NCI-H2171 treated with DMSO at 0.1 percent for 48 hours (cell line): ENCODE measurements around the gene PHC3.
"Not testable (repeated sequence)": the region's sequence is repeated elsewhere in the genome, so short reads cannot be mapped to it uniquely, and the experiment has no call there.

ENCODE experiments used
- DNase-seq: peaks from one replicate; lab custom pipeline; 2025; lab: John Stamatoyannopoulos, UW

PHC3 gene

DNA sequence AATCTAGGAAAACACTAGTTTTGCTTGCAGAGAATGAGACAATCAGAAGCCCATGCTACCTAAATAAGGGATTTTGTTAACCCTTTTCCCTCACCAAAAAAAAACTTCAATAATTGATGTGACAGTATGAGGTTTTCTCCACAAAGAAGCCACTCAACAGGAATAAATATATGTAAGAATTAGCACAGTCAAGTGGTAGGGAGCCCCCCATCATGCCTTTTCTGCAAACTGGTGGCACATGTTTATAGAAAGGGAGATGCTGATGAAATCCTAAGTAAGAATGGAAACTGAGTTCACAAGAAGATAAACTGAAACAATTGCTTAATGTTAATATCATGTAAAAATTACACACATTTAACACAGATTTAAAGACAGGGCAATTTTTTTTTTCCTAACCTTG is 51.0 kb downstream of the PHC3 start:
- no peak for DNase-seq

DNA sequence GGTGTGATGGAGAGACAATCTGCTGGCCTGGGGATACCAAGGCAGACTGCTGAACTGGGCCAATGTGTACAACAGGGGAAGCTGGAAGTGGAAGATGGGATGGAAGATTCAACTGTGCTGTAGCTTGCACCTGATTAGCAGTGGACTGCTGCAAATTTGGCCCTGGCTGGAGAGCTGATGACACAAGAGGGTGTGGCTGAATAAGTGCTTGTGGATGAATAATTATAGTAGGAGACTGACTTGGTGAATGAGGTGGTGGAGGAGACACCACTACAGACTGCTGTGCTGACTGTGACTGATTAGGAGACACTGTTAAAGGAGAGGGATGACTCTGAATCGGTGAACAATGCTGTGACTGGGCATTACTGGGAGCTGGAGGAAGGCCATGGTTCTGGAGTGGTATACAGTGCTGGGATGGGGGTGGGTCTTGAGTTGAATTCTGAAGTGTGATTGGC is 52.5 kb downstream of the PHC3 start:
- DNase-seq: no peak

DNA sequence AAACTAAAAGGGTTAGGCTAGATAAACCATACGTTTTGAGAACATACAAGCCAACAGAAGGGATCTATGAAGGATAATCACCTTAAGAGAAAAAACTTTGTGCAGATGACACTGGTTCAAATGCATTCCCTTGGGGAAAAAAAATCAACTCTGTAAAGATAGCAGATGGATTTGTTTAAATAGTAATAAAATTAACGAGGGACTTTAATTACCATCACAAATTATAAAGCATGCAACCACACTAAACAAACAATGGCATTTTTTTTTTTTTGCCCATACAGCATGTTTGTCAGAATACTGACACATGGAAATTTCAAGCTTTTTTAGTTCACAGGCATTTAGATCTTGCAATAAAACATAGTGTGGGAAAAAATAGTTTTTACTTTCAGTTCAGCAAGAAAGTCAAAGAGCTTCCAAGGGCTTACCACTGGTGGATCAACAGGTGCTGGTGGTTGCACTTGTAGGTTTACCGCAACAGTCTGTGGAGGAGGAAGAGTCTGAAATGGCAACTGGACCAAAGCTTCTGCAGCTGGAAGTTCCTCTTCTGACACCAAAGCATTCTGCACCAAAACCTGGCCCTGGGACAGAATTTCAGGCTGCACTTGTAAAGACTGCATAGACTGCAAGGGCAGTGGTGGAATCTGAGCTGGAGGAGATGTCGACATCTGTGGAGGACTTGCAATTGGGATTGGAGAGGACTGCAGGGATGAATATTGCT is 53.1 kb downstream of the PHC3 start:
- DNase-seq: peak; percentile 42

DNA sequence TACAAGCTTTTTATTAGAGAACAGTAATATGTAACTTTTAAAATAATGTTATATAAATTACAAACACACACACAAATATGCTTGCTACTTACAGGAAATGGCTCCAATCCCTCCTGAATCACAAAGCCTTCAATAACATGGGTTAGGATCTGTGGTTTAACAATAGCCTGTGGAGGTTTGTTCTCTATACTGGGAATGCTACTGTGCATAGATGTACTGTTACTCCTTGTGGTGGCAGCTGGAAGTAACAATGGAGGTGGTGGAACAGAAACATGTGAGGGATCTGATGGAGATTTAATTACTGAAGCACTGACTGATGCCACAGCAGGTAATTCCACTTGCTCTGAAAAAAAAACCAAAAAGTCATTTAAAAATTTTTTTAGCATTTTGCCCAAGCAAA is 64.4 kb downstream of the PHC3 start:
- DNase-seq: no peak

DNA sequence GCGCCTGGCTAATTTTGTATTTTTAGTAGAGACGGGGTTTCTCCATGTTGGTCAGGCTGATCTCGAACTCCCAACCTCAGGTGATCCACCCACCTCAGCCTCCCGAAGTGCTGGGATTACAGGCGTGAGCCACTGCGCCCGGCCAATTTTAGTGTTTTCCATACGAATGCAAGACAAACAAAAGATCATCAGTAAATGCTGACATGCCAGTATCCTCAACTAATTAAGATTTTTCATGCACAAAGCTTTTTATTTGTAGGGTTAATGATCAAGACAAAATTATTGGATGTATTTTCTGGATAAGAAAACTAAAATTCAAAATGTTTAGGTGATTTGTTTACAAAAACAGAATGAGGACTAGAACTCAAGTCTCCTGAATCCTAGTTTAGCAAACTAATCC is 67.4 kb downstream of the PHC3 start:
- DNase-seq: not testable (repeated sequence)

DNA sequence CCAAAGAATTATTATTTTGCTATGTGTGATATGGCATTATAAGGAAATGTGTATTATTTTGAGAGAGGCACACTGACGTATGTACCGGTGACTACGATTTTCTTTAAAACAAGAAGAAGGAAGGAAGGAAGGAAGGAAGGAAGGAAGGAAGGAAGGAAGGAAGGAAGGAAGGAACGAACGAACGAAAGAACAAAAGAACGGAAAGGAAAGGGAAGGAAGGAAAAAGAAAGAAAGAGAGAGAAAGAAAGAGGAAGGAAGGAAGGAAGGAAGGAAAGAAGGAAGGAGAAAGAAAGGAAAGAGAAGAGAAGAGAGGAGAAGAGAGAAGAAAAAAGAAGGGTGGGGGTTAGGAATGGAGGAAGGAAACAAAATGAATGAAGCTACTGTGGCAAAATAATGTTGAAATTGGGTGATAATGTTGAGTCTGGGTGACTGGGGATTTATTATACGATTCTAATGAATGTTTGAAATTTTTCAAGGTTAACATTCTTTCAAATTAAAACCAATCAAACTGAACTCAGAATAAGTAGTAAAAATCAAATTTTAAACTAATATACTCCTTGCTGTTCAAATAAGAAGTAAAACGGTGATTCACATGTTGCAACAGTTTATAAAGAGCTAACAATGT is 70.3 kb downstream of the PHC3 start:
- DNase-seq: no peak

DNA sequence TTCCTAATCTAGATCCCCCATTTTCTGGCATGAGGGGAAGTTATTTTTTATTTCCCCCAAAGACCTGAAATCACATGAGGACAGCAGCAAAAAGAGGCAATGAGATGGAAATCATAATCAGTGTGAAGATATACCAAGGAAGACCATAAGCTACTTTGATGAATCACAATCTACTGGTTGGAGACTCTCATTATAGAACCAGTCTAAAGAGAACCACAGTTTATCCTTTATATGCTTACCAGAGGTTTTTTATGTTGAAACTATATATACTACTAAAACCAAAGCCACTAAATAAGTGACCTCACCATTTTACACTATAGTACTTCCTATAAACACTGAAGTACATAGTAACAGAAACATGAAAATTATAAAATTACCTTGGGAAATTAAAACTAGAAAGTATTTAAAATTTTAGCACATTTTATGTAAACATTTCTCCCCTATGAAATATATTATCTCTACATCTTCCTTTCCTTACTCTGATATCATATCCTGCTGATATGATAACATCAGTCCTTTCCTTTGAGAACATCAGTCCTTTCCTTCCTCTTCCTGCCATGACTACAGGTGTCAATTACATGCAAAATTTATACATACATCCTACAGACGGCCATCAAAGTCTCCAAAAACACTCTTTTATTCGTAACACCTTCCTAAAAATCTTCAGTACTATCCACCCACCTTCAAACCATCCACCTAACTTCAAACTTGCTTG is 71.8 kb downstream of the PHC3 start:
- DNase-seq: no peak

DNA sequence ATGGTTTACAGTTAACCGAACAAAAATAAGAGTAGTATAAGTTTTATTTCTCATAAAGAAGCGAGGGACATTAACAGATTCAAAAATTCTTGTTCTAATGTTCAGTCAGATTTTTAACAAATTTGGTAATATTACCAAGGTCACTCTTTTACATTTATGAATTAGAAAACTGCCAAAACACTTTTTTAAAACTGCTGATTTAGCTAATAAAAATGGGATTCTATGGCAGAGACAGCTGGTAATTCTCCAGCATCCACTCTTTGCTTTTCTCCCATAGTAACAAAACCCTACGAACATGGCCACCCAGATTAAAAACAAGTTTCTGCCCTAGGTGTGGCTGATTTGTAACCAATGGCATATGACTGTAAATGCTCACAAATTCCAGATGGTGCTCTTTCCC is 72.6 kb downstream of the PHC3 start:
- no peak for DNase-seq

DNA sequence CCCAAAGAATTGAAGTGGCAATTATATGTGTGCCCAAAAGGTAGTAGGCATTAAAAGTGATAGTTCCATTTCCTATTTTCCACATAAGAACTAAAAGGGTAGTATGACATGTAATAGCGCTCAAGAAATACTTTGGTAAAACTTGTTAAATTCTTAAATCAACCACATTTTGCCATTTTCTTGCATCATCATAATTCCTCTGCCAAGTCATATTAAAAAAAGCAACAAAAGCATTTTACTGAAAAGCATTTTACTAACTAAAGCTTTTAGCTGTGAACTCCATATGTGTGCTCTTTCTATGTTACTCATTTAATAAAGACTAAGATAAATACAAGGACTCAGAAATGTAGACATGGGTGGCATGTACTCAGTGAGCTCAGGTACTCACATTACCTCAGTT is 73.6 kb downstream of the PHC3 start:
- no peak for DNase-seq

DNA sequence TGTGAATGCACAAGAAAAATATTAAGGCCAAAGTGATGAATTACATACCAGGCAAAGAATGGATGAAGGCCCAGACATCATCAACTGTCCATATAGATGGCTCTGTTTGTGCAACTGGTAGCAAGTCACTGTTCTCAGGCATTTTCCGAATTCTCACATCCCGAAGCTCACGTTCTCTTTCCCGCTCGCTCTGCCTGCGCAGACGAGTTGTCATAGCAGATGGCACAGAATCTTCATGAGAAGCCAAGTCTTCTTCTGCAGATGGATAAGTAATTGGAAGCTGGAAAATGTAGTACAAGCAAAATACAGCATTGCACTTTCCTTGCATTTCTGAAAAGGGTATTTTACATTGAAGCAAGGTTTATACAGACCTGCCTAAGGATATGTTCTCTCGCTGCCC is 79.1 kb downstream of the PHC3 start:
- no peak for DNase-seq

DNA sequence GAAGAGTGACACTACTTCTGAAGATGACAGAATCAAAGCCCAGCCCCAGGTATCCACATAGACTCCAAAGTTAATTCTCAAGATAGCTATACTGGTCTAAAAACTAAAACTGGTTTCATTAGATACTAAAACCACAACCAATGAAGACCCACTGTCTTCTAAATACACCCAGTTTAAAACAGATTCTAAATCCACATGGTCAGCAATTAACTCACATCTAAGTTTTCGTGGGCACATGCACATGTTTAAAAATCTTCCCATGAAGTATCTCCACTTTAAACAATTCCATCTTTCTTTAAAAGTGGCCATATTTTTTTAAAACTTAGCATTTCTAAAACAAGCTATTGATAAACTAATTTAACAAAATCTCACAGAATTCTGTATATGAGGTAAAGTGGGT is 80.6 kb downstream of the PHC3 start:
- DNase-seq: no peak

DNA sequence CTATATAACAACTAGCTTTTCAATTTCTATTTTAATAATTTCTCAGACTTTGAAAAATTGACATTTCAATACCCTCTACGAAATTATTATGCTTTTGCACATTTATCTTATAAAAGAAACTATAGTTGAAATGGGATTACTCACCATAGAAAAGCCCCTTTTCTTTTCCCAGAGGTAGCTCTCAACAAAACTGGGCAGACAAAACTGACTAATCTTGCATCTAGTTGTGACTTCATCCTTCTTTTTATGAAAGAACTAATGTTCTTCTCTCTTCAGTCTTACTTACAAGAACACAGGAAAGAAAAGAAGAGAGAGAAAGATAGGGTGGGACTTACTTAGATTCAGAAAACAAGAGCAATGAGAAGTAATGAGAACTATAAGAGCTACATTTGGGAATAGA is 82.8 kb downstream of the PHC3 start:
- no peak for DNase-seq

DNA sequence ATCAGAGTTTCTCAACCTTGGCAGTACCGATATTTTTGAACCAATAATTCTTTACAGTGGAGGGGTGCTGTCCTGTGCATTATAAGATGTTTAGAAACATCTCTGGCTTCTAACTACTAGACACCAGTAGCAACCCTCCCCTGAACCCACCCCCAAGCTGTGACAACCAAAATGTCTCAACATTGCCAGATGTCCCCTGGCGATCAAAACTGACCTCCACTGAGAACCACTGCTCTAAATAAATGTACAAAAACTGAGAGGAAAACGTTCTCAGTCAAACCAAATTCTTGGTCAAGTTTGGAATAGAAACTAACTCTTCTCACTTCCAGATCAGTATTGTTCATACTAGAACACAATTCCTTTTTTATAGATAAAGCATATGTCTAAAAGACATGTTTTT is 85.2 kb downstream of the PHC3 start:
- DNase-seq: no peak

DNA sequence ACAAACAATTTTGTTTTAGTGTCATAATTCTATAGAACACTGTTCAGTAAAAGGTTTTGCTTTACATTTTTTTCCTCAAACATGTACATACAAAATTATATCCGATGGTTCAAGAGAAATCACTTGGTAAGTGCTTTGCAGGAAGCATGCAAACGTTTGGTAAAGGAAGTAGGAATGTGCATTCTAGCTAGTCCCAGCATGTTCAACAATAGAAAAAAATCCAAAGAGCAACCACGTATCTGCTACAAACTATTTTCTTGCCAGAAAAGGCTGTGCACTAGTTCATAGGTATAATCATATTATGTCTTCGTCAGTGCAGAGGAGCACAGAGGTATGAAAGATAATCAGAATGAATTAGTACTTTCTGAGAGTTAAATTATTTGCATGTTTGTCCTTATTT is 85.8 kb downstream of the PHC3 start:
- DNase-seq: no peak

DNA sequence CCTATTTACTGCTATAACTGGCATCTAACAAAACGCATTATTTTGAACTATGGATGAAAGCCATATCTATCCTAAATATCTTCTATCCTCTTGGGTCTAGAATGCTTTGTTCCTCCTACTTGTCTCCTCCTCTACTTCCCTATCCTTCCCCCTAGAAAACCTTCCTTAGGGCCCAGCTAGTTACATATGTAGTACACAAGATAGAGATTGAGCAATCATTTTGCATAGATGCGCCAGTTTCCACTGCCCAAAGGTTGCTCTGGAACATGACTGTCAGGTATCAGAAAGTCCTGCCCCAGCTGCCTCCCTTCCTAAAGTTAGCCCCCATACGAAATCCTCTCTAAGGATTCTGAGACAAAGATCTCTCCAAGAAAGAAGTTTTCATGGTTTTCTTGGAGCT is 88.6 kb downstream of the PHC3 start:
- DNase-seq: no peak

DNA sequence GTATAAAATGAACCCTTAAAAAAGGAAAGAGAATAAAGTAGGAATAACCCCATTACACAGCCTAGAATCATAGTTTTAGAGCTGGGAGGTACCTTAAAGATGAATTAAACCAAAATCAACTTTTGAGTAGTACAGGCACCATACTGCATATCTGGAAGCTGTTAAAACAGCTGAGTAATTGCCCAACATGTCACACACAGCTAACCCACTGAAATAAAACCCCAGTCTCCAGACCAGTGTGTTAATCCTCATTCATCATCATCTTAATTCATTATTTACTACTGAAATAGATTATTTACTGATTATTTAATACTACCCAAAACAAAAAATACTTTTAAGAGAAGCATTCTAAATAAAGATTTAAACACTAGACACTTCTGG is 90.9 kb downstream of the PHC3 start:
- DNase-seq: no peak

DNA sequence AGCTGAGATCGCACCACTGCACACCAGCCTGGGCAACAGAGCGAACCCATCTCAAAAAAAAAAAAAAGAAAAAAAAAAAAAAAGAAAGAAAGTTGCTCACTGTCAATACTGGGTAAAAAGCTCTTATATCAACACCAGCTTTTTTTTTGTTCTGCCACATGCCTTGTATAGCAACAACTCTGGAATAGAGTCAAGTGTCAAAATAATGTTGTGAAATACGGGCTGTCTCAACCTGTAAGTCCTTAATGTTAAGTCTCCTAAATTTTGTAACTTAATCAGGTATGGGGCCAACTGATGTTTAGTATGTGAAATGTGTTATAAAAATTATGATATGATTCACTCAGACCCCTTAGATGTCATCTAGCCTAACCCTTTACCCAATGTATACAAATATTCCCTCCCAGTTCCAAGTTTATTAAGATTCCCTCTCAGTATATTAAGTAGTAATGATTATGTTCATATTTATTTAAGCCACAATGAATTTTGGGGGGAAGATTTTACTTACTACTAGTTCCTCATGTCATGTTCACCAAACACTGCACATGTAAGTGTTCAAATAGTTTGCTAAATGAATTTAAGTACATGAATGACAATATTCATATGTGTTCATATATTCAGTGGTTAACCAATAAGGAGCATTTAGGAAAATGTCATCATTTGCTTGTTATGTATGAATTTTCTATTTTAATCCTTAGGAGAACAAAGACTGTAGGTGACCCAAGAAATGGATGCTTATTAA is 91.5 kb downstream of the PHC3 start:
- no peak for DNase-seq

DNA sequence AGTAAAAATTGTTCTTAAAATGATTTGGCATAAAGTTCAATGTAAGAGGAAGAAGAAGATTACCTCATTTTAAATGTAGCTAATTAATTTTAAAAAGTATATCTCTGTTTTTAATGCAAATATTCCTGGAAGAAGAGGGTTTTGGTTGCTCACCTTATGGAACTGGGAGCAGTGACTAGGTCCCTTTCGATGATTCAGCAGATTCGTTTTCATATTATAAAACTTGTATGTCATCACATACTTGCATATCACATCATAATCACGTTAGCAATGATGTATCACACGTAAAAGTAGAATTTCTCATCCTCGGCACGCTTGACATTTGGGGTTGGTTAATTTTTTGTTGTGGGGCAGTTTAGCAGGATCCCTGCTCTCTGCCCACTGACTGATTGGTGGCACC is 96.1 kb downstream of the PHC3 start:
- DNase-seq: no peak

DNA sequence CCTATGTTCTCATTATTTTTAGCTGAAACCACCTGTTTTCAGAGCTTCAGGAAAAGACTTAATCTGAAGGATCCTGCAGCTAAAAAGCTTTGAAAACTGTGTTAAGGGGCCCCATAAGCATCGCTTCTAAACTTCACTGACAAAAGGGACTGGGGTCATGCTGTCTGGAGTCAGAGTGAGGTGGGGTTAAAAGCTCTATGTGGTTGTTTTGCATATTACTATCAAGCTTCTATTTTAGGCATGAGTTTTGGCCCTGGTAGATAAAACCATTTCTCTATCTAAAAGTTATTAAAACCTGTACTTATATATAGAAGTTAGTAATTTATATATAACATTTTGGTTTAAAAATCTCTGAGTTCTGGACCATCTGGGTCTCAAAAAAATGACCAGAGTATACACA is 98.2 kb downstream of the PHC3 start:
- DNase-seq: no peak

DNA sequence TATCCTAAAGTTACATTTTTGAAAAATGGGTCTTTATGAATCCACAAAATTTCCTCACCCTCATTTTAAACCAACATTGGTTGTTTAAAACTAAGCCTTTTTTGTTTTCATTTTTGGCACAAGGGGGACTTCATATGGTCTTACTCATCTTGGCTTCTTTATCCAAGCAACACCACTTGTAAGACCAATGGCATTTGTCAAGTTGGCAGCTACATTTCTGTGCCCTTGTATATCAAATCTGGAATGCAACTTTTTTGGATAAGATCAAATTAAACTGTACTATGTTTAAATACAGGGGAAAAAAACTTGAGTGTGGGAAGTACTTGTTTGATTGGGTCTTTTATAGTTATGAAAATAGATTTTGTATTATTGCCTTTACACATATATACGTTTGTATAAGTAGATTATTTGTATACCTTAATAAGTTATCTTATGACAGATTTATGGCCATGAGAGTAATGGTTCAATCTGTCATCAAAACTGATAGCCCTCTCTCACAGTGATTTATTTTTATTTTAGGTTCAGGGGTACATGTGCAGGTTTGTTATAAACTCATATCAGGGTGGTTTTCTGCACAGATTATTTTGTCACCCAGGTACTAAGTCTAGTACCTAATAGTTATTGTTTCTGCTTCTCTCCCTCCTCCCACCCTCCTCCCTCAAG is 100.3 kb downstream of the PHC3 start:
- DNase-seq: no peak

DNA sequence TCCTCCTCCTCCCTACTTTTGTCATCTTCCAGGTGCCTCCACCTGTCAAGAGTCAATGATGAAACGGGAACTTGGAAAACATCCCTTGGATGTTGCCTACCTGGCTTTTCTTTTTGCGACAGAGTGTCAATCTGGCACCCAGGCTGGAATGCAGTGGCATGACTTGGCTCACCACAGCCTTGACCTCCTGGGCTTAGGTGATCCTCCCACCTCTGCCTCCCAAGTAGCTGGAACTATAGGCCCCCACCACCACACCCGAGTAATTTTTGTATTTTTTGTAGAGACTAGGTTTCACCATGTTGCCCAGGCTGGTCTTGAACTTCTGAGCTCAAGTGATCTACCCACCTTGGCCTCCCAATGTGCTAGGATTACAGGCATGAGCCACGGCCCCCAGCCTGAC is 100.9 kb downstream of the PHC3 start:
- DNase-seq: no peak

DNA sequence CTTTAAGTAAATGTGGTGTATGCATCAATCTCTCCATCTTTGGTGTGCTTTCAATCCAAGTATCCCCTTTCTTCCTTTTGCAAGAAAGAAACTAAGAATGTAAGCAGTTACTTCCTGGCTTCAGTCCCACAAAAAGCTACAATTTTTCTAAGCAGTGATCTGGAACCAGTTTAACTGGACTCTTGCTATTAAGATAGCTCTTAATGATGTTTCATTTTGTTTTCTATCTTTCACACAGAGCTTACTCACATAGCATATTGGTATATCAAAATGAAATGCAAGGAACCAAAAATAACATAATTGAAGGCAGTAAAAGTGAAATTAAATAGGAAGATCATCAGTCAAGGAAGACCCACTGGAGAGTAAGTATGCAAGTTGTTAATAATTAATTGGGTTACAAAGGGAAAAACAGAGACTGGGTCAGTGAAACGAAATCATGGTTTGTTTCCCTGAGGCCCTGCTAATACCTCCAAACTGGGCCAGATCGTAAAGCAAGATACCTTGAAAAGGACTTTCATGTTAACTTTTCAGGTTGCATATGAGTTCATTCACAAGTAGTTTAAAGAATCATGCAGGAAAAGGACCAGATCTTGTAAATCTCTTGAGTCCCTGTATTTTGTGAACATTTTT is 101.9 kb downstream of the PHC3 start:
- no peak for DNase-seq
